Stimulated activated CD4-positive, alpha-beta T cell treated with anti-CD3 and anti-CD28 coated beads, Interleukin-2, amount 100 ng/mL, for 48 hours (primary cell): ENCODE results near the gene IKZF2.

Source experiments
- DNase-seq, 2 donors: peaks; one replicate each; pipeline ENCODE4 v3.0.0-alpha.2; 2020

The IKZF2 gene

DNA sequence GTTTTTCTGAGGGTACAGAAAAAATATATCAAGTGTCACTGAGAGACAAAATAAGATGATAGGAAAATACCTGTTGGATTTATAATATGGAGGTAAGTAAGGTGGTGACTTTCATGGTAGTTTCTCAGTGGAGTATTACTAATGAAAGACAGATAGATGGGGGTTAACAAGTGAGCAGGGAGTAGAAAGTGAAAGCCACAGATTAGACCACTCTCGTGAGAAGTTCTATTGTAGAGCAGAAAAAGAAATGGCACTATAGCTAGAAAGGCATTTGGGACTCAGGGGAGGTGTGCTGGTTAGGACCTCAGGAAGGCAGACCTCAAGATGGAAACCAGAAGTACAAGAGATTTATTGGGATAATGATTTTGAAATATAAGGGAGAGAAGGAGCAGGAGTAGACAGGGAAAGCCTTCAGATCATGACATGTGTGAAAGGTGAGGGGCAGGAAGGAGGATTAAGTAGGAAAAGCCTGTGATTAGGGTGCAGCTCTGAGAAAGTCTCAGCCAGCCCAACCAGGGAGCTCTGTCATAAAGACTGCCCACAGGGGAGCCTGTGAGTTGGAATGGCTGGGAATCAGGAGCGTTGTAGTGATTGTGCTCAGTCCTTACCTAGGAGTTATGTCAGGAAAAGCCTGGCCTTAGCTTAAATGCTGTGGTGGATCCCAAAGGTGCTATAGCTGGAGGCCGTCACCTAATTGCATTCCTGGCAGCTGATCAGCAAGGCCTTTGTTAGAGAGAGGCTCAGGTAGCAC is 198.1 kb downstream of the IKZF2 start:
- no peak for DNase-seq

DNA sequence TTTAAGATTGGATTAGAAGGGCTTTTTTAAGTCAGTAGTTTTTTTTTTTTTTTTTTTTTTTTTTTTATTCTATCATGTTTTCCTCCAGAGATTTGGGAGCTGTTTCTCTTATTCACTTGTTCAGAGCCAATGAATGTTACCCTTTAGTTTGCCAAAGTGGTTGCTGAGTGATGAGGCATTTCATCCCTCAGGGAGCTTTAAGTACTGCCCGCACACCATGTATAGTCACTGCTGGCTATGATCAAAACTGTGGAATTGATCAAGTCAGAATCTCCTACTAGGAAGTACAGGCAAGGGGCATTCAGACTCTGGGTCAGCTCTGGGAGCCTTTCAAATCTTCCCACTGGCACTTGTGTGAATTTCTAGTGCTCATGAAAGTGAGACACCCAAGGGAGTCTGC is 201.6 kb downstream of the IKZF2 start:
- DNase-seq = no peak
